ENCODE measurements around the gene CHTF18.

Gene CHTF18

GRCh38 chr16:808085-808386 is 19.6 kb downstream of the CHTF18 start:
- H2AFZ ChIP-seq (ENCODE audit: low read length): no peak overlapping the region
- H3K9ac ChIP-seq (ENCODE audit: low read depth, low read length, poor library complexity, severe bottlenecking): no peak overlapping the region
- H4K20me1 ChIP-seq (ENCODE audit: insufficient read depth, low read length, poor library complexity, severe bottlenecking): no peaks in the 10 kb centered on the region
- no peaks in the 10 kb centered on the region for H3K79me2 ChIP-seq (ENCODE audit: insufficient read depth, low read length)
- peak overlapping the region; percentile 77 for H3K4me3 ChIP-seq (ENCODE audit: low read length, poor library complexity, severe bottlenecking)
- no peak for TF ChIP-seq CTCF (conservative IDR thresholded peaks at IDR 0.05; ENCODE audit: low read length)
- TF ChIP-seq EZH2phosphoT487 (IDR thresholded peaks at IDR 0.05; ENCODE audit: borderline replicate concordance): no peak
- H3F3A ChIP-seq (ENCODE audit: low read depth): no peaks in the 10 kb centered on the region
- H3K9me2 ChIP-seq (replicated peaks; ENCODE audit: low read depth, low read length): no peaks in the 10 kb centered on the region
- no peaks in the 10 kb centered on the region for H3K9me3 ChIP-seq (ENCODE audit: insufficient read depth, low read depth, low read length)
- H3K27me3 ChIP-seq (ENCODE audit: insufficient read depth, low read length, poor library complexity, severe bottlenecking): no peaks in the 10 kb centered on the region
- no peaks in the 10 kb centered on the region for H3K36me3 ChIP-seq (ENCODE audit: insufficient read depth, low read length)
- no peaks in the 10 kb centered on the region for H3K4me1 ChIP-seq (ENCODE audit: insufficient read depth, low read length, poor library complexity, severe bottlenecking)
- H3K4me2 ChIP-seq (ENCODE audit: low read depth, low read length, poor library complexity, severe bottlenecking): no peak overlapping the region

GRCh38 chr16:813204-813915 is 24.9 kb downstream of the CHTF18 start:
- TF ChIP-seq CTCF (conservative IDR thresholded peaks at IDR 0.05; ENCODE audit: low read length) (peak; percentile 17; the same call in 1 of the 2 replicates), EZH2phosphoT487 (IDR thresholded peaks at IDR 0.05; ENCODE audit: borderline replicate concordance) (no peak)
- no peak overlapping the region for H3K9ac ChIP-seq (ENCODE audit: low read depth, low read length, poor library complexity, severe bottlenecking)
- no peak overlapping the region for H2AFZ ChIP-seq (ENCODE audit: low read length)
- H3F3A ChIP-seq (ENCODE audit: low read depth): no peaks in the 10 kb centered on the region
- H3K9me2 ChIP-seq (replicated peaks; ENCODE audit: low read depth, low read length): no peaks in the 10 kb centered on the region
- H3K4me2 ChIP-seq (ENCODE audit: low read depth, low read length, poor library complexity, severe bottlenecking): no peak overlapping the region
- no peaks in the 10 kb centered on the region for H3K36me3 ChIP-seq (ENCODE audit: insufficient read depth, low read length)
- H3K9me3 ChIP-seq (ENCODE audit: insufficient read depth, low read depth, low read length): no peaks in the 10 kb centered on the region
- H3K4me1 ChIP-seq (ENCODE audit: insufficient read depth, low read length, poor library complexity, severe bottlenecking): no peaks in the 10 kb centered on the region
- H3K4me3 ChIP-seq (ENCODE audit: low read length, poor library complexity, severe bottlenecking): no peak overlapping the region
- H3K27me3 ChIP-seq (ENCODE audit: insufficient read depth, low read length, poor library complexity, severe bottlenecking): no peaks in the 10 kb centered on the region
- H3K79me2 ChIP-seq (ENCODE audit: insufficient read depth, low read length): no peaks in the 10 kb centered on the region
- no peaks in the 10 kb centered on the region for H4K20me1 ChIP-seq (ENCODE audit: insufficient read depth, low read length, poor library complexity, severe bottlenecking)

GRCh38 chr16:813916-814412 is 25.5 kb downstream of the CHTF18 start:
- no peak overlapping the region for H3K9ac ChIP-seq (ENCODE audit: low read depth, low read length, poor library complexity, severe bottlenecking)
- no peaks in the 10 kb centered on the region for H3K9me3 ChIP-seq (ENCODE audit: insufficient read depth, low read depth, low read length)
- H3K4me1 ChIP-seq (ENCODE audit: insufficient read depth, low read length, poor library complexity, severe bottlenecking): peaks cover 2% of the 10 kb centered on the region
- no peaks in the 10 kb centered on the region for H3K79me2 ChIP-seq (ENCODE audit: insufficient read depth, low read length)
- TF ChIP-seq EZH2phosphoT487 (IDR thresholded peaks at IDR 0.05; ENCODE audit: borderline replicate concordance) (no peak), CTCF (conservative IDR thresholded peaks at IDR 0.05; ENCODE audit: low read length) (0 out of 2 replicates have a peak, but pooled peaks have one; percentile 1)
- no peak overlapping the region for H3K4me2 ChIP-seq (ENCODE audit: low read depth, low read length, poor library complexity, severe bottlenecking)
- H3K9me2 ChIP-seq (replicated peaks; ENCODE audit: low read depth, low read length): no peaks in the 10 kb centered on the region
- H3K4me3 ChIP-seq (ENCODE audit: low read length, poor library complexity, severe bottlenecking): no peak overlapping the region
- no peaks in the 10 kb centered on the region for H3K27me3 ChIP-seq (ENCODE audit: insufficient read depth, low read length, poor library complexity, severe bottlenecking)
- H4K20me1 ChIP-seq (ENCODE audit: insufficient read depth, low read length, poor library complexity, severe bottlenecking): no peaks in the 10 kb centered on the region
- H3F3A ChIP-seq (ENCODE audit: low read depth): no peaks in the 10 kb centered on the region
- H3K36me3 ChIP-seq (ENCODE audit: insufficient read depth, low read length): no peaks in the 10 kb centered on the region
- no peak overlapping the region for H2AFZ ChIP-seq (ENCODE audit: low read length)

All from Loucy (cell line).